Measurements from ENCODE around the gene IGFBP6.
"Not testable (repeated sequence)": the region's sequence is repeated elsewhere in the genome, so short reads cannot be mapped to it uniquely, and the experiment has no call there.

Gene IGFBP6

DNA sequence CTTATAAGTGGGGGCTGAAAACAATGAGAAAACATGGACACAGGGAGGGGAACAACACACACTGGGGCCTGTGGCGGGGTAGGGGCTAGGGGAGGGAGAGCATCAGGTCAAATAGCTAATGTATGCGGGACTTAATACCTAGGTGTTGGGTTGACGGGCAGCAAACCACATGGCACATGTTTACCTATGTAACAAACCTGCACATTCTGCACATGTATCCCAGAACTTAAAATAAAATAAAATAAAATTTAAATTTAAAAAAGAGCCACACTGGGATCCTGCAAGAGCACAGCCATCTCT lies 1.9 kb upstream of the IGFBP6 start:
- DNase-seq (ENCODE audit: low read depth in 2 of 3, low spot score in 1 of 3): not testable (repeated sequence)

DNA sequence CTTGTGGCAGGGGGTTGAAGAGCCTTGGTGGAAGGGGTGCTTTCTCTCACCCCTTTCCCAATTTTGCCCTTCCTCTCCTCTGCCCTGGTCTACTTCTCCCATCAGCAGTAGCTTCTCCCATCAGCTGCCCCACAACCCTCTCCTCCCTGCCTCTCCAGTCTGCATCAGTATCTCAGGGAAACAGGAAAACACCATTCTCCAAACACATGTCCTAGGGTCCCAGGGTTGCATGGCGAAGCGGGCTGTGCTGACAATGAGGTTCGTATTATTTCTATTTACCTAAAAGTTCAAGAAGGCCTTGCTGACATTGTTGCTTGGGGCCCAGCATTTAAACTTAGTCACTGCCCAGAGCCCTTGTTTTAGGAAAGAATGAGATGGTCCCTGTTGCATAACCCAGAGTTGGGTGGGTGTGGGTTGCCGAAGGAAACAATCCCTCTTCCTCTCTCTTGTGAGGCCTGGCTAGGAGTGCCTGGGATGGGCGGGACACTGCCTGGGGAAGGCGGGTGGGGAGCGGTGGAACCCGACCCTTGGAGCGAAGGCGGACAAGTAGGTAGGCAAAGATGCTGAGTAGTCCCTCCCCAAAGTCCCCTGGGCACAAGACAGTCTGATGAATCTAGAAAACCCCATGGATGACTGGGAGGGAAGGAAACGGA lies 1.3 kb upstream of the IGFBP6 start:
- no peak for DNase-seq (ENCODE audit: low read depth in 2 of 3, low spot score in 1 of 3)

DNA sequence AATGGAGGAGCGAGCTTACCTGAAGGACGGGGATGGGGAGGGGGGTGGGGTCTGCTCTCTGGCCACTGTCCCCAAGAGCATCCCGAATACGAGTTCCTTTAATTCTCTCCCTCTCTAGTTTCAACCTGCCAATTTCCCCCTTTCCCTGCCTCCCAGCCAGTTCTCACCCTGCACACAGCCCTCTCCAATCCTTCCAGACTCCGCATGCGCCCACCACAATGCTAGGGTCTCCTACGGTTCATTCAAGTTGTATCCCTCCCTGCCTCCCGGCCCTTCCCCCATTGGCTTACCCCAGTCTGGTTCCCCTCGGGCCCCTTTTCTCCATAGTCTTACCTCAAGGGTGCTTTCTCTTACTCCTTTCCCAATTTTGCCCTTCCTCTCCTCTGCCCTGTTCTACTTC lies 708 bp upstream of the IGFBP6 start:
- no peak for DNase-seq (ENCODE audit: low read depth in 2 of 3, low spot score in 1 of 3)

DNA sequence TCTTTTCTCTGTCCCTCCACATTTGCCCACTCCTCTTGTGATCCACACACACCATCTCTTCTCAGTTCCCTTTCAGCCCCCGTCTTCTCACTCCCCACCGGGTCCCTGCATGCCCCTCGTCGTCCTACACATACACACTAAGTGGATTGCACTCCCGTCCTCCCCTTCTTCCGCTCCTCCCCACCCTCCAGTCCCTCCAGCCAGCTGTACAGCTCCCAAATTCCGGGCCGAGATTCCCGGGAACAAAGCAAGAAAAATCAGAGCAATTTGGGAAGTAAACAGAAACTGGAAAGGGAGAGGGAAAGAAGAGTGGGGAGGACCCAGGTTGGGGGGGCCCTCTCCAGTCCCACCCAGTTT lies 282 bp upstream of the IGFBP6 start:
- DNase-seq (ENCODE audit: low read depth in 2 of 3, low spot score in 1 of 3): no peak

DNA sequence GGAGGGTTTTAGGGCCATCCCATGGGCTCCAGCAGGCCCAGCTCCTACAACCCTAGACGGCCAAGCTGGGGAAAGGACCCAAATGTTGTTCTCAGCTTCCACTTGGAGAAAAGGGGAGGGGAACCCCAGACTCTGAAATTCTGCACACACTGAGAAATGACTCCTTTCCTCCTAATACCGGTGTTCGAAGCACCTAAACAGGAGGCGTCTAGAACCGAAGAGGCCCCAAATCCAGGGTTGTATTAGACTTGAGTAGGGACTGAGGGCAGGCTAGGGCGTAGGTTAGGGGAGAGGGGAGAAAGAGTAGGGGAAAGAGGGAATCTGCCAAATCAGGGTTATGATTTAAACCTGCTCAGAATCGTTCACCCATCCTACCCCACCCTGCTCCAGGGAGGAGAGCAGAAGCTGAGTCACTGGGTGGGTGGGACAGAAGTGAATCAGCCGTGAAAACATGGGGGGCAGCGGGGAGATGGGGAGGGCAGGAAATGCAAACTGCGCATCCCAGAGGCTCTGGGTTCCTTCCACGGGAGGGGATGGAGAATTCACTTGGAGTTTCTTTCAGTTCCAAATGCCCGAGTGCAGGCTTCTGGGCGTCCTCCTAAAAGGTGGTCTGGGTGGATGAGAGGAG lies 1.0 kb downstream of the IGFBP6 start:
- DNase-seq (ENCODE audit: low read depth in 2 of 3, low spot score in 1 of 3): peak in 1 of 3 donors; percentile 24

DNA sequence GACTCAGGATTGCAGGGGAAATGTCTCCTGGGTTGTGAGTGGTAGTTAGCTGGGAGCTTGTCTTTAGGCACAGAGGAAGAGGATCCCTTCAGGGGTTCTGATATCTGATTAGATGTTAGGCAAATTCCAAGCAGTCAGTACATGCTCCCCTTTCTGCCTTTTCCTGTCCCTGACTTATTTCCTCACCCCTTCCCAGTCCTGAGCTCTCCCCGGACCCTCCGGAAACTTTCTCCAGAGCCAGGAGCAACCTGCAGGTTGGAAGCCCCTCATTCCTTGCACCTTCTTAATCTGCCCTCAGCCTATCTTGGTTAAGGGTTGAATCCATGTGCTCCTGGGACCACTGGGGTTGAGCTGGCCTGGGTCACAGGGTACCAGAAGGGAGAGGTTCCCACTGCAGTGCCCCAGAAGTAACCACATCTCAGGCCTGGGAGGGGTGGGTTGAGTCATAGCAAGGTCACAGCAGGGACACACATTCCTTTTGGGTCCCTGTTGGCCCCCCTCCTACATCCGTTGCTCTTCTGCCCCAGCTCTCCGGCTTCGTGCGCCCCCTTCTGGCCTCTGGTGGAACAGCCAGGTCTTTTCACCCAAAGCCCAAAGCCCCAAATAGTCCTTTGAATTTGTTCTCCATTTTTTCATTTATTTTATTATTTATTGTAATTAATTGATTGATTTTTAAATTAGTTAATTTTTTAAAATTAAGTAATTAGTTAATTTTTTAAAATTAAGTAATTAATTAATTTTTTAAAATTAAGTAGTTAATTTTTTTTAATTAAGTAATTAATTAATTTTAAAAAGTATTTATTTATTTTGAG lies 1.8 kb downstream of the IGFBP6 start:
- peak; percentile 83 to 94 (median 84) for DNase-seq (ENCODE audit: low read depth in 2 of 3, low spot score in 1 of 3)

DNA sequence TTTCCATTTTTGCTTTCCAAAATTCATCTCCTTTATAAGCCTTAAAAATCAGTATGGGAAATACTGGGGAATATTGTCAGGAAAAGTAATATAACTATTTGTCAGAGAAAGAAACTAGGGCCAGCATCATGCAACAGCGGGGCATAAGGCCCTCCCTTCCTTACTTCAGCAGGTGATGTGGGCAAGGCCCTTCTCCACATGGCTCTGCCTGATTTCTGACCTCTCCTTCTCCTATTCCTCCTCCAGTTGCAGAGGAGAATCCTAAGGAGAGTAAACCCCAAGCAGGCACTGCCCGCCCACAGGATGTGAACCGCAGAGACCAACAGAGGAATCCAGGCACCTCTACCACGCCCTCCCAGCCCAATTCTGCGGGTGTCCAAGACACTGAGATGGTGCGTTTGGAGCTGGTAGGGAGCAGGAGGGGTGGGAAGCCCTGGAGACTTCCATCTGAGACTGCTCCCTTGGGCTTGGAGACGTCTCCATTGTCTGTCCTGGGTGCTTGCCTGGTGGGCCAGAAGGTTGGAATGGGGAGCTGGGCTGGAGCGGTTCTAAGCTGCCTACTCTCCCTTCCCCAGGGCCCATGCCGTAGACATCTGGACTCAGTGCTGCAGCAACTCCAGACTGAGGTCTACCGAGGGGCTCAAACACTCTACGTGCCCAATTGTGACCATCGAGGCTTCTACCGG lies 3.1 kb downstream of the IGFBP6 start:
- no peak for DNase-seq (ENCODE audit: low read depth in 2 of 3, low spot score in 1 of 3)

DNA sequence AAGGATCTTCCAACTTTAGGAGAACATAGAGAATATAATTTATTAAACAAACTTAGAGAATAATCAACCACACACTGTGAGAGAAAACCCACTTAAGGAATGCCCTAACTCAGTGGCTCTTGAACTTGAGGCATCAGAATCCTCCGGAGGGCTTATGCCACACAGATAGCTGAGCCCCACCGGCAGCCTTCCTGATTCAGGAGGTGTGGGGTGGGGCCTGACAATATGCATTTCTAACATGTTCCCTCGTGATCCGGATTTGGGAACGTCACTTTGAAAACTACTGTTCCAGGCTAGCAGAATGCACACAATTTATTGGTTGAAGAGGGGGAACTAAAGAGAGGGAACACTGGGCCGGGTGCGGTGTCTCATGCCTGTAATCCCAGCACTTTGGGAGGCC lies 3.8 kb downstream of the IGFBP6 start:
- no peak for DNase-seq (ENCODE audit: low read depth in 2 of 3, low spot score in 1 of 3)

DNA sequence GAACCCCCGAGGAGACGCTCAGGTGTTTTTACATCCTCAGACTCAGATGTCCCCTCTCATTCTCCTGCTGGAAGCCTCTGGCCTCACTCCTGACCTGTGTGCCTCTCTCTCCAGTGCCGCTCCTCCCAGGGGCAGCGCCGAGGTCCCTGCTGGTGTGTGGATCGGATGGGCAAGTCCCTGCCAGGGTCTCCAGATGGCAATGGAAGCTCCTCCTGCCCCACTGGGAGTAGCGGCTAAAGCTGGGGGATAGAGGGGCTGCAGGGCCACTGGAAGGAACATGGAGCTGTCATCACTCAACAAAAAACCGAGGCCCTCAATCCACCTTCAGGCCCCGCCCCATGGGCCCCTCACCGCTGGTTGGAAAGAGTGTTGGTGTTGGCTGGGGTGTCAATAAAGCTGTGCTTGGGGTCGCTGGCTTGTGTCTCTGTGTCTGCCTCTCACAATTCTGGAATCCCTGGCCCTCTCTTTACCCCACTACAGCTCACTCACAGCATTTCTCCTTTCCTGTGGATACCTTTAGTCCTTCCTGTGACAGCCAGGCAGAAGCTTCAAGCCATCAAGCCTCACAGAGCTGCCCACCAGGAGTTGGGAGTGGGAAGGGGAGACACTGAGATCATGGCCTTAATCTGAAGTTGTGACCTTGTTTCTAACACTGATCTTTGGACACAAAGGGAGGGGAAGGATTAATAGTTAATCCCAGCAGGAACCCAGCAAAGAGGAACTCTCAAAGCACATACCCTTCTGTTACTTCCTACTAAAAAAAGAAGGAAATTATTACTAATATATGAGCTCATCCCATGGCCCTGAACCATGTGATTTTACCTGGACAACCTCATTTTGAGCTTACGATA lies 4.7 kb downstream of the IGFBP6 start:
- DNase-seq (ENCODE audit: low read depth in 2 of 3, low spot score in 1 of 3): no peak

DNA sequence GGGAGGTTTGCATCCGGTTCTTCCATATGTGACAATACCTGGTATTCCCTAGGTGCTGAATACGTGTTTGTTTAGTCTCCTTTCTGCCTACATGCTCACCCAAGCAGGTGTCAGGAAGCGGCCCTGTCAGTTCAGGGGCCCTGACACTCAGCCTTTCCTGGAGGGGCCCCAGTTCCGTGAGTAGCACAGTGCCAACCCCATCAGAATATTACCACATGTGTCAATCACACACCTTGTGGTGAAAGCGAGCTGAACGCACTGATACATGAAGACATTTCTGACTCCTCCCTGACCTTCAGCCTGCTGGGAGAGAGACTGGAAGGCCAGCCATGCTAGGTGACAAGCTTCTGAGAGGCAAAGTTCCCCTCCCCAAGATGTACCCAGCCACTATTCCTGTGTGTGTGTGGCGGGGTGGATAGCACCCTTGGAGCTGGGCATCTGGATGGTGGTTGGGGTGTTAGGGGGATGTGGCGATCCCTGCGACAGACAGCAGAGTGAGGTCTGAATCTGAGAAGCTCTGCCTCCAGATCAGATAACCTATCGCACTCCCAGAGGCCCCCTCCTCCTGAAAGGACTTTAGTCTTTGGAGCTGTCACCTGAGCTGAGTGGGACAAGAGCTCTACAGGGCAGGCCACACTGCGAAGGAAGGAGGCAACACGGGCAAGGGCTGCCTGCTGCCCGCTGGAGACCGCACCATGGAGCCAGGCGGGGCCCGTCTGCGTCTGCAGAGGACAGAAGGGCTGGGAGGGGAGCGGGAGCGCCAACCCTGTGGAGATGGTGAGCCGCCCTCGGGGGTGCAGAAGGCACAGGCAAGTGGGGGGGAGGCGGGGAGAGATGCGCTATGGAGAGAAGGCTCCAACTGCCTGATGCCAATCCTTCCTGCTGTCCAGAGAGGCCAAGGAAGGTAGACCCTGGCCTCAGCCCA lies 5.7 kb downstream of the IGFBP6 start, which contains the start of gene SOAT2:
Gene SOAT2, plus strand, starts transcription at position 604 of the 925 bp plus-strand sequence. Its CDS starts 92 bp downstream, at position 696.
- peak in 2 of 3 donors; percentile 21 to 45 for DNase-seq (ENCODE audit: low read depth in 2 of 3, low spot score in 1 of 3)

DNA sequence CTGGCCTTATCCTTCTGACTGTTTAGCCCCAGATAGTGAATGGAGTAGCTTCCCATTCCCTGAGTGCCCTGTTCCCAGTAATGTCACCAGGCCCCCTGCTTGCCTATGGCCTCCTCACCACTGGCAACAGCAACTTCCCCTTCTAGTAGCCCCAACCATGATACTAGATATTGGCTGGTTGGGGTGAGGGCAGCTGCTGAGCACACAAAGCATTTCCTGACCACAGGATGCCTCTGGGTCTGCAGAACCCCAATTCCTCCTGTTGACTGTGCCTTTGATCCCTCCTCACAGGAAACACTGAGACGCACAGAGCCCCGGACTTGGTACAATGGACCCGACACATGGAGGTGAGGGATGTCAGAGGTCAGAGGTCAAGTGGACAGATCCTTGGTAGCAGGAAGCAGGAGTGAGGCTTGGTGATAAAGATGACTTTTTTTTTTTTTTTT lies 6.4 kb downstream of the IGFBP6 start:
- DNase-seq (ENCODE audit: low read depth in 2 of 3, low spot score in 1 of 3): no peak

DNA sequence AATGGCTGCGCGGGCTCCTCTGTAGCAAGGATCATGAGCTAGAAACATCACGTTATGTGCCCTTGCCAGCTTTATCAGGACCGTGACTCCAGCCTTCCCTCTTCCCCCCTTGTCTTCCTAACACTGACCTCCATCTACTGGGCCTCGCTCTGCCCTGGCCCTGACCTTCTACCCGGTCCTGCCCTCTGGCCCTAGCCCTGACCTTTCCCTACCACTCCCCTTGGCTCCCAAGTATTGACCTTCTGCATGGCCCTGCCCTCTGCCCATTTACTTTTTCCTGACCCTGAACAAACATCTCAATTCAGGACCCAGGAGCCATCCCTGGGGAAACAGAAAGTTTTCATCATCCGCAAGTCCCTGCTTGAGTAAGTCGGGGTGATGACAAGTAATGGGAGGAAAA lies 7.8 kb downstream of the IGFBP6 start:
- DNase-seq (ENCODE audit: low read depth in 2 of 3, low spot score in 1 of 3): no peak

DNA sequence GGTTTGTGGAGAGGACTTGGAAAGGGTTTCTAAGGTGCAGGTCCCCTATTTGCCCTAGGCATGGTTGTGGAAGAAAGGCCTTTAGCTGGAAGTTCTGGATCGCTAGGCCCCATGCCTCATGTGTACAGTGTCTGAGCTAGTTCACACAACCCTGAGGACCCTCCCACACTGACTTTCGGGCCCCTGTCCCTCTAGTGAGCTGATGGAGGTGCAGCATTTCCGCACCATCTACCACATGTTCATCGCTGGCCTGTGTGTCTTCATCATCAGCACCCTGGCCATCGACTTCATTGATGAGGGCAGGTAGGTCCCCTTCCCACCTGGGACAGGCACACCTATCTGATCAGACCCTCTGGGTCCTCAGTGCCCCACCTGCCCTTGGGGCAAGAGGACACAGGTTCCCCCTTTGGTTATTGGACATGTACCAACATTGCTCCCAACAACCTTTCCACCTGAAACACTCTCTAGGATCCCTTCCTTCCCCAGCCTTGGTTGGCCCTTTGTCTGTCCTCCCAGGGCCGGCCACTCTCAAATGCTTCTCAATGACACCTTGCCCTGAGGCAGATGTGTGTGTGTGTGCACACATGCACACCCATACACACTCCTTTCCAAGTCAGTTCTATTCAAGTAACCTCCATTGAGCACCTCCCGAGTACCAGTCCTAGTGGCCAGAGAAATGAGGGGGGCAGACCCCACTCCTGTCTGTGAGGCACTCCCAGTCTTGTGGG lies 8.4 kb downstream of the IGFBP6 start:
- no peak for DNase-seq (ENCODE audit: low read depth in 2 of 3, low spot score in 1 of 3)

DNA sequence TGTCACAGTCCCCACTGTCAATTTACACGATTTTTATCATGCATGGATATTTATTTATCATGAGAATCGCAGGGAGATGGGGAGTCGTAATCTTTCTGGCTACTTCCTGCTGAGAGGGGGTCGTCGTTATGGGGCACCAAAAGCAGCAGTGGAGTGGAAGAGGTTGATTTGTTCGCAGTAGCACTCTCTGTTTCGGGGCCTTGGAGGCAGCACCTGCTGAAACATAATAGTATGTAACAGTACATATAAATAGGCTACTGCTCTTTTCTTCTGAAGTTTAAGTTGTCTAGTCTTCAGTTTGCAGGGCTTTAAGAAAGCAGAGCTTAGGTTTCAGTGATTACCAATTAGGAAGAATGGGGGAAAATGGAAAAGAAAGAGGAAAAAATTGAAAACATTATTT lies 9.7 kb downstream of the IGFBP6 start:
- no peak for DNase-seq (ENCODE audit: low read depth in 2 of 3, low spot score in 1 of 3)

DNA sequence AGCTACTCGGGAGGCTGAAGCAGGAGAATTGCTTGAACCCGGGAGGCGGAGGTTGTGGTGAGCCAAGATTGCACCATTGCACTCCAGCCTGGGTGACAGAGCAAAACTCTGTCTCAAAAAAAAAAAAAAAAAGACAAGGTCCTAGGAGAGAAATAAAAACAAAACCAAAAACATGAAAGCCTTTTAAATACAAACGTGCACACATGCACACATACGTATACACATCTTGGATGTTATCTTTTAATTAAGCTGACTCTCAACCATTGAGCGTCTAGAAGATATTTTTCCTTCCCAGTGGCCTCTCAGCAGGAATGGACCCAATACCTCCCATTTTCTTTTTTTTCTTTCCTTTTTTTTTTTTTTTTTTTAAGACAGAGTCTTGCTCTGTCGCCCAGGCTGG lies 15.0 kb downstream of the IGFBP6 start:
- not testable (repeated sequence) for DNase-seq (ENCODE audit: low read depth in 2 of 3, low spot score in 1 of 3)

DNA sequence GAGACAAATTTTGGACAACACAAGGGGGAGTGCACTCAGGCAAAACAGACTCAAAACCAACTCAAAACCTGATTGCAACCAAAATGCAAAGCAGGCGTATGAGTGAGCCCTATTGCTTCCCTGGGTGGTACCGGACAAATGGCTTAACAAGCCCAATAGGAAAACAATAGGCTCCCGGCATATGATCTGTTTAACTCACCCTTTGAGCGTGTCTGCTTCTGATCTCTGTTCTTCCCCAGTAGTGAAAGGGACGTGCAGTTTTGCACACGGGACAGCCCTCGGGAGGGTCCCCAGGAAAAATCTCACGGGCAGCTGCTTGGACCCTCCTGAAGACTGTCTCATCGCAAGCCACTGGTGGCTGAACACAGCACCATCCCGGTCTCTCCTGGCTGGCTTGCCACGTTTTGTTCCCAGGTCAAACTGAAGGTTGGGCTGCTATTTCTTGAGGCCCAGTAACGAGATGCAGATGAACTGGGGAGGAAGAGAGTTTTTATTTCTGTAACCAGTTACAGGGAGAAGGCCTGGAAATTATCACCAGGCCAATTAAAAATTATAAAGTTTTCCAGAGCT lies 15.8 kb downstream of the IGFBP6 start:
- no peak for DNase-seq (ENCODE audit: low read depth in 2 of 3, low spot score in 1 of 3)

DNA sequence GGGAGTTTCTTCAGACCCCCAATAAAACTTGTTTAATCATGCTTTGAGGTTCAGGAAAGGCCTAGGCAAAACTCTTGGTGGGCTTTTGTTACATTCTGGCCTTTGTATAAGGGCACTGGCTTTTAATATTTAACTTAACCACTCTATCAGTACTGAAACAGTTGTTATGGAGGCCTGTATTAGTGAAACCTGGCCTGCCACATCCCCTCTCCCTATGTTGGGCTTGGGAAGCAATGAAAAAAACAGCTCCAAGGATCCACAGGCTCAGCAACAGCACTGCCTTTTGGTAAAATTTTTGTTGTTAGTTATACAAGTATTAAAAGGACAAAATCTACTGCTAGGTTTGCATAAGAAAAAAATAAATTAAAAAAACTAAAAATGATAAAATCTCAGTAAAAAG lies 16.5 kb downstream of the IGFBP6 start:
- DNase-seq (ENCODE audit: low read depth in 2 of 3, low spot score in 1 of 3): no peak

DNA sequence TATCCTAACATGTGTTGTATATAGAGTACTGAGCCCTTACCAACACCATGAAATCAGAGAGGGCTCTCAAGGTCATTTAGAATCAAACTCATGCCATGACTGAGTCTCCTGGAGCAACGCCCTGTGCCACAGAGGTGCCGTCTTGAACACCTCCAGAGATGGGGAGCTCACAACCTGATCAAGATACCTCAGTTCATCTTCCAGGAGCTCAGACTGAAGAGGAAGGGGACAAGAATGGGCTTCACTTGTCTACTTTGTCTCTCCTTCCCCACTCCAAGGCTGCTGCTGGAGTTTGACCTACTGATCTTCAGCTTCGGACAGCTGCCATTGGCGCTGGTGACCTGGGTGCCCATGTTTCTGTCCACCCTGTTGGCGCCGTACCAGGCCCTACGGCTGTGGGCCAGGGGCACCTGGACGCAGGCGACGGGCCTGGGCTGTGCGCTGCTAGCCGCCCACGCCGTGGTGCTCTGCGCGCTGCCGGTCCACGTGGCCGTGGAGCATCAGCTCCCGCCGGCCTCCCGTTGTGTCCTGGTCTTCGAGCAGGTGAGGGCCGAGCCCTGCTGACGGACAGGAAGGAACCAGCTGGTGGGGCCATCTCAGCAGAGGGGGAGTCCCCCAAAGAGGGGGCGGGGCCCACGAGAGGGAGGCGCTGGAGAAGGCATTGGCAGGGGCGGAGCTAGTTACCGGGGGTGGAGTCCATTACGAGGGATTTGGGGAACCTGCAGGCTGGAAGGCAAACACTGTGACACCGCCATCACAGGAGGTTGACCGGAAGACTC lies 17.8 kb downstream of the IGFBP6 start:
- no peak for DNase-seq (ENCODE audit: low read depth in 2 of 3, low spot score in 1 of 3)

All from stimulated activated CD4-positive, alpha-beta T cell treated with anti-CD3 and anti-CD28 coated beads, Interleukin-12 subunit alpha, Interleukin-12 subunit beta, amount 100 ng/mL, for 48 hours (primary cell).